GM12864 (cell line): ENCODE measurements around the gene COL6A3.

Experiments
- DNase-seq: peaks from one replicate; pipeline ENCODE4 v3.0.0-alpha.2; 2011; ENCODE audit warnings: low read depth
- H3K4me3 ChIP-seq: 2 replicates; pipeline ENCODE4 v1.5.1; 2011; ENCODE audit warnings: mild to moderate bottlenecking, low read depth, low read length, control low read depth
- TF ChIP-seq, protein P1 (sequence below): IDR thresholded peaks from 2 replicates; pipeline ENCODE4 v1.5.1; 2011; ENCODE audit warnings: low read depth, mild to moderate bottlenecking, moderate library complexity, low read length, control low read depth, inconsistent platforms; ENCODE audit errors: missing control alignments

The COL6A3 gene

DNA sequence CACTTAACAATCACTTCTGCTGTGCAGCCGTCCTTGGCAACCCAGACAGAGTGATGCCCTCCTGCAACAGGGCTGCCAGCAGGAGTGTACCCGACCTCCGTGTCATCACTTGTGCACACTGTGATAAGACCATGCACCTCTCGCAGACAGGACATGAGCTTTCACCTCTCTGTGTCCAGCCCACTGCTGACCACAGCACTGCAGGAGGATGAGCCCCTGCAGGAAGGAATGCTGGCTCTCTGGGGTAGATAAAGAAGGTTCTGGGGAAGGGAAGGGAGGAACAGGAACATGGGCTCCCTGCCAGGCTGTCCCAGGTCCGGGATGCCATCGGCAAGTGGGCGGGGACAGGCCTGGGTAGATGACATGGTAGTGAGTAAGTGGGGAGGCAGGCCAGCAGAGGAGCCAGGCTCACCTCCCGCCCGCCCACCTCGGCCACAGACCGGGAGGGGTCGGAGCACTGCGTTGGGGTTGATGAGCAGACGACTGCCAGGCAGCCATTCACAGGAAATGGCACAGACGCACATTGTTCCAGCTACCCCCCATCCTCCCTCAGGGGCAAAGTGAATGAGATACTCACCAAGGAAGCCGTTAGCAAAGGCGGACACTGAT lies 18.6 kb upstream of the COL6A3 start:
- no peak for DNase-seq
- H3K4me3 ChIP-seq, result no peak overlapping the region
- TF ChIP-seq, protein P1, sequence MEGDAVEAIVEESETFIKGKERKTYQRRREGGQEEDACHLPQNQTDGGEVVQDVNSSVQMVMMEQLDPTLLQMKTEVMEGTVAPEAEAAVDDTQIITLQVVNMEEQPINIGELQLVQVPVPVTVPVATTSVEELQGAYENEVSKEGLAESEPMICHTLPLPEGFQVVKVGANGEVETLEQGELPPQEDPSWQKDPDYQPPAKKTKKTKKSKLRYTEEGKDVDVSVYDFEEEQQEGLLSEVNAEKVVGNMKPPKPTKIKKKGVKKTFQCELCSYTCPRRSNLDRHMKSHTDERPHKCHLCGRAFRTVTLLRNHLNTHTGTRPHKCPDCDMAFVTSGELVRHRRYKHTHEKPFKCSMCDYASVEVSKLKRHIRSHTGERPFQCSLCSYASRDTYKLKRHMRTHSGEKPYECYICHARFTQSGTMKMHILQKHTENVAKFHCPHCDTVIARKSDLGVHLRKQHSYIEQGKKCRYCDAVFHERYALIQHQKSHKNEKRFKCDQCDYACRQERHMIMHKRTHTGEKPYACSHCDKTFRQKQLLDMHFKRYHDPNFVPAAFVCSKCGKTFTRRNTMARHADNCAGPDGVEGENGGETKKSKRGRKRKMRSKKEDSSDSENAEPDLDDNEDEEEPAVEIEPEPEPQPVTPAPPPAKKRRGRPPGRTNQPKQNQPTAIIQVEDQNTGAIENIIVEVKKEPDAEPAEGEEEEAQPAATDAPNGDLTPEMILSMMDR, result no peak

DNA sequence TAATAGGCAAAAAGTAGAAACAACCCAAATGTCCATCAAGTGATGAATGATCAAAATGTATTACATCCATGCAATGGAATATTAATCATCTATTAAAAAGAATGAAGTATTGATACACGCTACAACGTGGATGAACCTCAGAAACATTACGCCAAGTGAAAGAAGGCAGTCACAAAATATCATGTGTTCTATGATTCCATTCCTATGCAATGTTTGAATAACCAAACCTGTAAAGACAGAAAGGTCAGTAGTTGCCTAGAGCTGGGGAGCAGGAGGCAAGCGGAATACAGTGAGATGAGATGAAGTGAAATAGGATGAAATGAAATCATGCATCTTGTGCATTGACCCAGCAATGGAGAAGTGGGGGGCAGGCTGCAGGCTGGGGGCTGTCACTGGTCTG lies 17.9 kb upstream of the COL6A3 start:
- no peak overlapping the region for H3K4me3 ChIP-seq
- TF ChIP-seq, protein P1, result no peak
- DNase-seq, result no peak

DNA sequence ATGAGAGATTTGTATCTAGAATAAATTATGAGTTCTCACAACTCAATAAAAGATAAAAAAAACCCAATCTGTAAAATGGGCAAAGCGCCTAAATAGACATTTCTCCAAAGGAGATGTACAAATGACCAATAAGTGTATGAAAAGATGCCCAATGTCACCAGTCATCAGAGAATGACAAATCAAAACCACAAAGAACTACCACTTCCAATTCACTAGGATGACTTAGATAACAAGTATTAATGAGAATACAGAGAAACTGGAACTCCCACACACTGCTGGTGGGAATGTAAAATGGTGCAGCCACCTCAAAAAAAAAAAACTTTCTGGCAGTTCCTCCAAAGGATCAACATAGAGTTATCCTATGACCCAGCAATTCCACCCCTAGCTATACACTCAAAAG lies 17.4 kb upstream of the COL6A3 start:
- TF ChIP-seq, protein P1, result no peak
- no peak for DNase-seq
- H3K4me3 ChIP-seq, result no peak overlapping the region

DNA sequence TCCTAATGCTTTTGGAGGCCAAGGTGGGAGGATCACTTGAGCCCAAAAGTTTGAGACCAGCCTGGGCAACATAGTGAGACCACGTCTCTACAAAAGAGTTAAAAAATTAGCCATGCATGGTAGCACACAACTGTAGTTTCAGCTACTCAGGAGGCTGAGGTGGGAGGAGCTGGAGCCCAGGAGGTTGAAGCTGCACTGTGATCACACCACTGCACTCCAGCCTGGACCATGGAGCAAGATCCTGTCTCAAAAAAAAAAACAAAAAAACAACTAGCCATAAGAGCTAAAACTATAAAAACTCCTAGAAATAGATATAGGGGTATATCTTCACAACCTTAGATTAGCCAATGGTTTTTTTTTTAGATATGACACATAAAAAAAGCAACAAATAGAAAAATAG lies 16.9 kb upstream of the COL6A3 start:
- H3K4me3 ChIP-seq, result no peak overlapping the region
- no peak for DNase-seq
- TF ChIP-seq, protein P1, result no peak

DNA sequence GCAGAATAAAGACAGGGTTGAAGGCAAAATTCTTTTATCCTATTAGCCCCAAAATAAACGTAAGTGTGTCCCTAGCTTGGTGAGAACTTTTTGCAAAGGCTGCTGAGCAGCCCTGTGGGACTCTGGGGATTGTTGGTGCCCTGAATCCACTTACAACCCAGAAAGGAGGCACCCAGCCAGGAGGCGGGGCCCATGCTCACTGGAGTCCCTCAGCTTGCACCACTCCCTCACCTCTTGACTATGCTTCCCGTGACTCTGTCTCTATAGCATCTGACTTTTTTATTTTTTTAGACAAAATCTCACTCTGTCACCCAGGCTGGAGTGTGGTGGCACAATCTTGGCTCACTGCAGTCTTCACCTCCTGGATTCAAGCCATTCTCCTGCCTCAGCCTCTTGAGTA lies 15.8 kb upstream of the COL6A3 start:
- no peak overlapping the region for H3K4me3 ChIP-seq
- TF ChIP-seq, protein P1, result no peak
- no peak for DNase-seq

DNA sequence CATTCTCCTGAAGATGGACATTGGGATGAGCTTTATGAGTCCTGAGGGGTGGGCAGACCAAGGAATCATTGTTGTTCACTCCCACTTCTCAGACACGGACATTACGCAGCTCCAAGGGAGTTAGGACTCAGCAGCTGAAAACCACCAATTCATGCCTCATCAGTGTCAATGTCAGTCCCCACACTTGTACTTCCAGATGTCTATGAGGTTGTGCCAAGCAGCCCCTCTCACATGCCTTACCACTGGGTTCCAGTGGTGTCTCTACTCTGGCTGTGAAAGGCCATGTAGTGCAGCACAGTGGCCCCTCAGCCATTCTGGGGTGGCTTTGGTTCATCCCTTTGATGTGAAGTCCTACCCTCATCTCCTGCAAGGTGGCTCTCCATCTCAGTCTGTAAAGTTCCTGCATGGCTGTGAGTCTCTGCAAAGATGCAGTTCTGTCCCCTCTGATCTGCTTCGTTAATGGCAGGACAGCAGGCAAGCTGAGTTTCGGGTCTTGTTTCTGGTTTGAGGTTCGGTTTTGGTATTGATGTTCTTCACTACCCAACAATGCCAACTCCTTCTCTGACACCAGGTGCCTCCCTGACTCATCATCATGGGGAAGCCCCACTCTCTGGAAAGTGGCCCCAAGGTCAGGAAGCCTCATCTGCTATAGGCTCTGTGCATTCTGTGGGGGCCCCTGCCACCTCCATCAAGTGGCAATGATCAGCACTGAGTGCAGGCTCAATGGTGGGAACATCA lies 14.0 kb upstream of the COL6A3 start:
- no peak overlapping the region for H3K4me3 ChIP-seq
- TF ChIP-seq, protein P1, result no peak

DNA sequence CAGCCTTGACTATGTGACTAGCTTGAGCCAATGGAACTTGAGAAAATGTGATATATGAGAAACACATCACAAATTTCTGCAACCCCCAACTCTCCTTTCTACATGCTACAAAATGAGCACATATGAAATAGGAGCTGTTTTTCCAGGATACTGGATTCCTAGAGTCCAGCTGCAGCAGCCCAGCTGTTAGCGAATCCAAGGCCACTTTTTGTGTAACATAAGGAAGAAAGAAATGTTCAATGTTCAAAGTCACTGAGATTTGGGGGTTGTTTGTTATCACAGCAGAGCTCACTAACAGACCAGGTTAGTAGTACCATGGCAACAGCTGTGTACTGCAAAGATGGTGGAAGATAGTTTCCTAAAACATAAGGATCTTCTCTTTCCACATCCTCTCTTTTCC lies 12.6 kb upstream of the COL6A3 start:
- no peak overlapping the region for H3K4me3 ChIP-seq
- TF ChIP-seq, protein P1, result no peak
- DNase-seq, result no peak

More for the DNA sequence above, 14.0 kb upstream of the COL6A3 start:
- DNase-seq, result peak; percentile 15
